Measurements from ENCODE around the gene DNHD1.
A peak's percentile ranks its signal among the peaks of the same experiment; 100 is the strongest.
"Not testable (repeated sequence)": the region's sequence is repeated elsewhere in the genome, so short reads cannot be mapped to it uniquely, and the experiment has no call there.

Gene DNHD1

DNA sequence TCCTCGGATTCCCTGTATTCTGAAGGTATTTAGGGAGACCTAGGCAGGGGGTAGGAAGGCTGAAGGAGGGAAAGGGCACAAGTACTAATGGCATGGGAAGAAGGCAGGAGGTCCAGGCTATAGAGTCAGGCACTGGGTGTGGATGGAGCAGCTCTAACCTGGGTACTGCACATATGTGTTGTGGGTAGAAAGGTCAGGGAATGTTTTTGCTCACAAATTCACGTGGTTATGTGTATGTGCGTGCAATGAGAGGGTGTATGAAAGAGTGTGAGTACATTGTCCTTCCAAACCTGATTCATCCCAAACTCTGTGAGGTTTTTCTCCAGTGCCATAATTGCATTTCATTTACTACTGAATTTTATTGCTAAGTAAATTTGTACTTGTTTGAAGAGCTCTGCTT is 23.2 kb downstream of the DNHD1 start:
- TF ChIP-seq, protein P1, sequence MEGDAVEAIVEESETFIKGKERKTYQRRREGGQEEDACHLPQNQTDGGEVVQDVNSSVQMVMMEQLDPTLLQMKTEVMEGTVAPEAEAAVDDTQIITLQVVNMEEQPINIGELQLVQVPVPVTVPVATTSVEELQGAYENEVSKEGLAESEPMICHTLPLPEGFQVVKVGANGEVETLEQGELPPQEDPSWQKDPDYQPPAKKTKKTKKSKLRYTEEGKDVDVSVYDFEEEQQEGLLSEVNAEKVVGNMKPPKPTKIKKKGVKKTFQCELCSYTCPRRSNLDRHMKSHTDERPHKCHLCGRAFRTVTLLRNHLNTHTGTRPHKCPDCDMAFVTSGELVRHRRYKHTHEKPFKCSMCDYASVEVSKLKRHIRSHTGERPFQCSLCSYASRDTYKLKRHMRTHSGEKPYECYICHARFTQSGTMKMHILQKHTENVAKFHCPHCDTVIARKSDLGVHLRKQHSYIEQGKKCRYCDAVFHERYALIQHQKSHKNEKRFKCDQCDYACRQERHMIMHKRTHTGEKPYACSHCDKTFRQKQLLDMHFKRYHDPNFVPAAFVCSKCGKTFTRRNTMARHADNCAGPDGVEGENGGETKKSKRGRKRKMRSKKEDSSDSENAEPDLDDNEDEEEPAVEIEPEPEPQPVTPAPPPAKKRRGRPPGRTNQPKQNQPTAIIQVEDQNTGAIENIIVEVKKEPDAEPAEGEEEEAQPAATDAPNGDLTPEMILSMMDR (conservative IDR thresholded peaks at IDR 0.05): no peak
- no peak for TF ChIP-seq ZFX (IDR thresholded peaks at IDR 0.05)
- no peak overlapping the region for H3K27ac ChIP-seq

DNA sequence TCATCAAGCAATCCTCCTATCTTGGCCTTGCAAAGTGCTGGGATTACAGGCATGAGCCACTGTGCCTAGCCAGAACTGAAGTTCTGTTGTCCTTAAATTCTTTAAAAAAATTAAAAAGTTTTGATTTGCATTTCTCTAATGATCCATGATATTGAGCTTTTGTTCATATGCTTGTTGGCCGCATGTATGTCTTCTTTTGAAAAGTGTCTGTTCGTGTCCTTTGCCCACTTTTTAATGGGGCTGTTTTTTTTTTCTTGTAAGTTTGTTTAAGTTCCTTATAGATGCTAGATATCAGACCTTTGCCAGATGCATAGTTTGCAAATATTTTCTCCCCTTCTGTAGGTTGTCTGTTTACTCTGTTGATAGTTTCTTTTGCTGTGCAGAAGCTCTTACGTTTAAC is 24.9 kb downstream of the DNHD1 start:
- H3K27ac ChIP-seq: not testable (repeated sequence)

DNA sequence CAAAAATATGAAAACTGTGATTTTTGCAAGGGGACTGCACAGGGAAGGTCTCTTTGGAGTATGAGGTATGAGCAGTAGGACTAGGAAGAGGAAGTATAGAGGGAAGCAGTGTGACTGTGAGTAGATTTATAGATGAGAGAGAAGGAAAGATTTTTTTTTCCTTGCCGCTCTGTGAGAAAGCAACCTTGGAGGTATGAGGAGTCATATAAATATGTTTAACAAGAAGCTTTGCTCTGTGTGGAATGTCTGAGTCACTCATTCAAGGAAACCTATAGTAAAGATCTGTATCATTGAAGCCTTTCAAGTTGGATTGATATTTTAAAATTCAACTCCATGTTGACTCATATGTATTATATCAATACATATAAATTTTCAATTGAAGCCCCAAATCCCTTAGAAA is 26.2 kb downstream of the DNHD1 start:
- TF ChIP-seq, protein P1 (conservative IDR thresholded peaks at IDR 0.05): no peak
- TF ChIP-seq ZFX (IDR thresholded peaks at IDR 0.05): no peak
- H3K27ac ChIP-seq: no peak overlapping the region

DNA sequence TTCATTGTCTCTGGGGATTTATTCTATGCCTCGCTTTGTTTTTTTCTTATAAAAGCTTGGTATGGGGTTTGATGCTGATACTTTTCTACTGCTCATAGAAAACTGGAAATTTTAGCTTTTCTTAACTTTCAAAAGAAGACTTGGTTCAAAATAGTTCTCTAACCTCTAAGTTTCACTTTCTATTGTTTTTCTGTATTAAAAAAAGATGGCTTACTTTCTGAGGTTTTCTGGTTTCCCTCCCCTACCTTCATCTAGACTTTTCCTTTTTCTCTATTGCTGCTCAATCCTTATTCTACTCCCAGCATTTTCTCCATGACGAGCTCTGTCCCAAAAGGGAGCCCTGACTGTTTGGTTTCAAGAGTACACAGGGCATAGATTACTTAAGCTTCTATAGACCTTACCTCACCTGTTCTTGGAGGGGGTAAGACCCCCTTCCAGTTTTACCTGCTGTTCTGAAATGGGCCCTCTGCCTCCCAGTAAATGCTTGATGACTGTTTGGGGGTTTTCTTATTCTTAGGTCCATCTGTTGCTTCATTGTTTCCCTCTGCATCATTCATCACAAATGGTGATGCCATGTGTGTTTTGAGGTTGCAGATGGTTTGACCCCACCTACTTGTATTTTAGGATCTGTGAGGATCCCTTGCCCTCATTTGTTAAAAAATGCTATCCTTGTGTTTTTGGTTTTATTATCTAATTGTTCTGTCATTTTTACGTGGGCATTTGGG is 29.5 kb downstream of the DNHD1 start:
- TF ChIP-seq, protein P1 (conservative IDR thresholded peaks at IDR 0.05): no peak
- TF ChIP-seq ZFX (IDR thresholded peaks at IDR 0.05): no peak

DNA sequence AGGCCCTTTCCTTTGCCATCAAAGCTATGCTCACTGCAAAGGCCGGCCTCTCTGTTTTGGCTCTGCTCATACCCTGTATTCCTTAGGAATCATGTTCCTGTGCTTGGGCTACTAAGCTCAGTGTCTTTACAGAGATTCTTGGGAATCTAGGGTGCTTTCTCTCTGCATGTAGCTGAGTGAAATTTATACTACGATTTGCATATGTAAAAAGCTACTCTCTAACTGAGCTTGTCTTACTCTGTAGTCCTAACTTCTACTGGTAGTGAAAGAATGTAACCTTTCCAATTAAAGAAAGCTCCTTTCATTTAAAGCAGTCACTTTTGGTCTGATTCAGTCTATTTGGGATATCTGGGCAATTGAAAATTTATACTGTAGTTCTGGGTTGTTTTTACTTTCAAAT is 32.2 kb downstream of the DNHD1 start:
- H3K27ac ChIP-seq: no peak overlapping the region
- no peak for TF ChIP-seq ZFX (IDR thresholded peaks at IDR 0.05)
- TF ChIP-seq, protein P1 (conservative IDR thresholded peaks at IDR 0.05): no peak

More for the DNA sequence above, 29.5 kb downstream of the DNHD1 start:
- H3K27ac ChIP-seq: no peak overlapping the region

DNA sequence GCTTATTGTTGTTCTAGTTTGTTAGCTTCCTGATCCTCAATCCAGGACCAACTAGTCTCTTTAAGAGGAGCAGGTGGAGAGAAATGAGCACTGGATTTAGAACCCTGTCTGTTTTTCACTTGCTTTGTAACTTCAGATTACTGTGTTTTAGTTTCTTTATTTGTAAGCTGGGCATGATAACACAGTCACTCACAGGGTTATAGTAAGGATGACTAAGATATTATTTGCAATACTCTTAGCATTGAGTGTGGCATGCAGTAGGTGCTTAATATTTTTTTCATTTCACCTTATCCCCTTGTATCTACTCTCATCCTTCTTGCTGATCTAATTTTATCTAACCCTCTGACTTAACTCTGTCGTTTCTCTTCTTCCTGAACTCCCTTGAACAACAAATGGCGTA is 33.8 kb downstream of the DNHD1 start:
- H3K27ac ChIP-seq: no peak overlapping the region
- TF ChIP-seq, protein P1 (conservative IDR thresholded peaks at IDR 0.05): no peak
- TF ChIP-seq ZFX (IDR thresholded peaks at IDR 0.05): no peak

DNA sequence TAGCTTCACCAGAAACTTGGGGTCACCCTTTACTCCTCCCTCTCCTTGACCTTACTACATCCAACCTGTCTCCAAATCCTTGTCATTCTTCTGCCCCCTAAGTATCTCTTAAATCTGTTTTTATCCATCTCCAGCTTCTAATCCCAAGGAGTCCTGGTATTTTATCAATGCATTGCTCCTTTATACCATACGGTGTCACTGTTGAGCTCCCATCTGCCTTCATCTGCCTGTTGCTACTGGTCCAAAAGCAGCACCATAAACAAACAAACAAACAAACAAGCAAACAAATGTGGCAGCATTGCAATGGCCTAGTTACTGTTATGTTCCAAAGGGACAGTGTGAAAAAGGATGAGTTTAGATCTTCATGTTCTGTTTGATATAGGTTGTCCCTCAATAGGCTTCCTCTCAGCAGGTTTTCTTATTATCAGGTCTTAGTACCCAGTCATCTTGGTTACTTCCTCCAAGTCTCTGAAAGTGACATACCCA is 34.2 kb downstream of the DNHD1 start:
- no peak overlapping the region for H3K27ac ChIP-seq
- TF ChIP-seq, protein P1 (conservative IDR thresholded peaks at IDR 0.05): peak; percentile 91
- TF ChIP-seq ZFX (IDR thresholded peaks at IDR 0.05): no peak

DNA sequence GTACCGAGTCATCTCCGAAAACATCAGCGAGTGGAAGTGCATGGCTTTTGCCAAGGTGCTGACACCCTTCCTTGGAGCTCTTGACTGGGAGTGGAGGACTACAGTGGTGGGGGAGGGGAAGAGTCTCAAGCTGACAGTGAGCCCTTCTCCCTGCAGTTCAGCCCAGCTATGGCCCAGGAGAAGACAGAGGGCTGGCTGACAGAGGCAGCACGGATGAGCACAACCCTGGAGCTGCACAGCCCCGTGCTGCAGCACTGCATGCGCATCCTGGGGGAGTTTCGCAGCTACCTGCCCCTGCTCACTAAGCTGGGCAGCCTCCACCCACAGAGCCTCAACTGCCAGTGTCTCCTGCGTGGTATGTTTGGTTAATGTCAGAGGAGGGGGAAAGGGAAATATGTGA is 41.4 kb downstream of the DNHD1 start:
- H3K27ac ChIP-seq: 0 out of 2 replicates have a peak overlapping the region, but pooled peaks have one; percentile 5
- no peak for TF ChIP-seq ZFX (IDR thresholded peaks at IDR 0.05)
- TF ChIP-seq, protein P1 (conservative IDR thresholded peaks at IDR 0.05): no peak
